GM20000 (cell line): ENCODE results near the gene XPO5.
"Not testable (repeated sequence)": the region's sequence is repeated elsewhere in the genome, so short reads cannot be mapped to it uniquely, and the experiment has no call there.

ENCODE experiments used
- DNase-seq: peaks from one replicate; pipeline ENCODE4 v3.0.0; 2012; ENCODE audit warnings: low spot score
- TF ChIP-seq, protein P1 (sequence below): IDR thresholded peaks from 2 replicates; pipeline ENCODE4 v1.5.1; 2012; ENCODE audit warnings: mild to moderate bottlenecking, control low read depth; ENCODE audit errors: extremely low read depth, missing control alignments

Gene XPO5

DNA sequence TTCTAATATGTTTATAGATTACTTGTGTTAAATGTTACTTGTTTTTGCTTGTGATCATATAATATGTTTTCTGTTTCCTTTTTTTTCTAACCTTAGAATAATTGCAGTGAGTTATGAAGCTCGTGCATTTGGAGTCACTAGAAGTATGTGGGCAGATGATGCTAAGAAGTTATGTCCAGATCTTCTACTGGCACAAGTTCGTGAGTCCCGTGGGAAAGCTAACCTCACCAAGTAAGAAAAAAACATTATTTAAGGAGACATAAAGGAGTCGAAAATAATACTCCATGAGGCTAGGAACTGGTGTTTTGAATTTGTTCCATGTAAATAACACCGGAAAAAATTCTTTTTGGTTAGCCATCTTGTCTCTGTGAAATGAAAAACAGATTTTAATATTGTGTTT is 7.1 kb upstream of the XPO5 start:
- TF ChIP-seq, protein P1, sequence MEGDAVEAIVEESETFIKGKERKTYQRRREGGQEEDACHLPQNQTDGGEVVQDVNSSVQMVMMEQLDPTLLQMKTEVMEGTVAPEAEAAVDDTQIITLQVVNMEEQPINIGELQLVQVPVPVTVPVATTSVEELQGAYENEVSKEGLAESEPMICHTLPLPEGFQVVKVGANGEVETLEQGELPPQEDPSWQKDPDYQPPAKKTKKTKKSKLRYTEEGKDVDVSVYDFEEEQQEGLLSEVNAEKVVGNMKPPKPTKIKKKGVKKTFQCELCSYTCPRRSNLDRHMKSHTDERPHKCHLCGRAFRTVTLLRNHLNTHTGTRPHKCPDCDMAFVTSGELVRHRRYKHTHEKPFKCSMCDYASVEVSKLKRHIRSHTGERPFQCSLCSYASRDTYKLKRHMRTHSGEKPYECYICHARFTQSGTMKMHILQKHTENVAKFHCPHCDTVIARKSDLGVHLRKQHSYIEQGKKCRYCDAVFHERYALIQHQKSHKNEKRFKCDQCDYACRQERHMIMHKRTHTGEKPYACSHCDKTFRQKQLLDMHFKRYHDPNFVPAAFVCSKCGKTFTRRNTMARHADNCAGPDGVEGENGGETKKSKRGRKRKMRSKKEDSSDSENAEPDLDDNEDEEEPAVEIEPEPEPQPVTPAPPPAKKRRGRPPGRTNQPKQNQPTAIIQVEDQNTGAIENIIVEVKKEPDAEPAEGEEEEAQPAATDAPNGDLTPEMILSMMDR = no peak
- no peak for DNase-seq

DNA sequence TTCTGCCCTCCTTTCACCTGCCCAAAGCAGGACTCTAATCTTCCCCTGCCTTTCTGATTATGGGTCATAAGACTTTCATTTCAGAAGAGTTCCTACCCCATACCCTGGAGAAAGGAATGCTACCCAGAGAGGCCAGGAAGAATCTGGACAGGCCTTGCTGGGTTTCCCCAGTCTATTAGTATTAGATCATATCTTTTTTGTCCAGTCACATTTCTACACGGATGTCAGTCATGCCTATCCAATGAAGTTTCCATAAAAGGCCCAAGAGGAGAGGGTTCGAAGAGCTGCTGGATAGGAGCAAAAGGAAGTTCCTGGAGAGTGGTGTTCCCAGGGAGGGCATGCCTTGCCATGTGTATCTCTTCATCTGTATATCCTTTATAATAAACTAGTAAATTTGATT is 3.3 kb upstream of the XPO5 start:
- TF ChIP-seq, protein P1 = no peak
- DNase-seq = no peak

DNA sequence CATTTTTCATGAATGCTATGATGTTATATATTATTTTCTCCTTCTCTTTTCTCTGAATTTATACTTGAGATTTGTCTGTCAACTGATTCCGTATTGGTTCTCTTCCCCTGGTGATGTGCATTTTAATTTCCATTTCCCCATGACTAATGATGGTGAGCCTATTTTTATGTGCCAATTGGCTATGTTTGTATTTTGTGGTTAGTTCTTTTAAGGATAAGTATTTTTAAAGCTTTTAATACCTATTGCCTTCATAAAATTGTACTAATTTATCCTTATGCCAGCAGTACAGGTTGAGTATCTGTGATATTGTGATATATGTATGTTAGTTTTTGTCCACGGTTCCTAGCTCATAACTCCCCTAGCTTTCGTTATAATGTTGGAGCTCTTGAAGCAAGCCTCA is 2.9 kb upstream of the XPO5 start:
- DNase-seq = no peak
- TF ChIP-seq, protein P1 = no peak

DNA sequence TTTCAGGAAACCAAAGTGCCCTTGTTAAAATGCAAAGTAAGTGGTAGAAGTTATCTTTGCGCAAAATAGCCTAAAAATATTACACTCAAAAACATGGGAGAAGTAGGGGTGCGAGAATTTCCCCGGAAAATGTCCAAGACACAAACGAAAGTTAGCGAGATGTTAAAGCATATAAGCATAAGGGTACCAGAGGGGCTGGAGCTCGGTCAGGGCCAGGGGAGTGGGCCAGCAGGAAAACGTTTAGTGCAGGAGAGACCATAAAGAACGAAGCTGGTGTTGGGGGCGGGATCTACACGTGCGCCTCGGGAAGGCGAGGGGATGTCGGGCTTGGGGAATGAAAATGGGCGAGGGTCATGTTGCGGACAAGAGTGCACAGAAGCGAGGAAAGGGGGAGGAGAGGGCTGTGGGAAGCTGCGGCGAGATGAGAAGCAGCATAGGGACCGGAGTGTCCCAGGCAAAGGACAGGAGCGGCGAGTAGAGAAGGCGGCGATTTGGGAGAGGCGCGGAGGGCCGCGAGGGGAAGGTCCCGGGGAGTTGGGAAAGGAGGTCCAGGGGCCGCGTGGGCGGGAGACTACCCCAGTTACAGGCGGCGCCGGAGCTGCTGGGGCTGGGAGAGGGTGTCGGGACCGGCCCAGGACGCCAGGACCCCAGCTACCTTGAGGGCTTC is 600 bp downstream of the XPO5 start:
- TF ChIP-seq, protein P1 = no peak
- DNase-seq = no peak

DNA sequence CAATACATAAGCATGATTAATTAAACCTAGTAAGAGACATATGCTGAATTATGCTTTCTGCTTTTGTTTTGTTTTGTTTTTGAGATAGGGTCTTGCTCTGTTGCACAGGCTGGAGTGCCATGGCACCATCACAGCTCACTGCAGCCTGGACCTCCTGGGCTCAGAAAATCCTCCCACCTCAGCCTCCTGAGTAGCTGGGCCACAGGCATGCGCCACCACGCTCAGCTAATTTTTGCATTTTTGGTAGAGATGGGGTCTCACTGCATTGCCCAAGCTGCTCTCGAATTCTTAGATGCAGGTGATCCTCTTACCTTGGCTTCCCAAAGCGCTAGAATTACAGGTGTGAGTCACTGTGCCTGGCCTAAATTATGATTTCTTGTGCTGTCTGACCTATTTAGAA is 3.8 kb downstream of the XPO5 start:
- TF ChIP-seq, protein P1 = no peak
- no peak for DNase-seq

DNA sequence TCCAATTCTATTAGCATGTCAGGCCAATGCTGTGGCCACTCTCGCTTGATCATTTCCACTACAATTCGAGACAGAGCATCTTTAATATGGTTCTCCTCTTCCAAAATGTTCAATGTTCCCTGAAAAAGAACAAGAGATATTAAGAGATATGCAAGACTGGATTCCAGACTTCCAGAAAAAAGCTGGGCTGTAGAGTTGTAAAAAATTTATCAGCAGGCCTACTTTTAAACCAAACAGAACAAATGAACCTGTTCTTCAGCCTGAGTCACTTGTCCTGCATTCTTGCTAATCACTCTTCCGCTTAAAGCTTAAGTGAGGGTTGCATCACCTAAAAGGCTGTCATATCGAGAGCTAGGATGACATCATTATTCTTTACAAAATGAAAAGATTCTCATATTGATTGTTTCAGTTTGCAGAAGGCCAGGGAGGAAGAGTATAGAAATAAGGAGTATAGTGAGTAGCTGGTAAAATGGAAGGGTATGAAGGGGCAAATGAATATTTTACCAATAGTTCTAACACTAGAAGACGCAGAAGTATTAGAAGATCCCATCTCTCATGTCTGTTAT is 4.9 kb downstream of the XPO5 start:
- TF ChIP-seq, protein P1 = no peak

DNA sequence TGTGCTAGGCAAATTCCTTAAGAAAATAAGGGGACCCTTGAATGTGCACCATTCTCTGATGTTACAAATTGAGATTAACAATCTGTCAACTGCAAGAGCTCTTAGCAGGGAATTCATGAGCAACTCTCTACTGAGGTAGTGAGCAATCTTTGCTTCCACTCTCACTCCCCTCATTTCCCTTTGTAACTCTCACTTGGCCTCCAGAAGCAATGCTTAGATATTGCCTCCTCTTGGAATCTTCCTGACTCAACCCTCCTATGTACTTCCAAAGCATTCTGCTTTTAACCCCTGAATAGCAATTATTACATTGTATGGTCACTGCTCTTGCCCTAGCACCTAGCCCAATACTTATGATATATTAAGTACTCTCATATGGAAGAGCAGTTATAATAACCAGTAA is 16.5 kb downstream of the XPO5 start:
- TF ChIP-seq, protein P1 = no peak
- DNase-seq = no peak

More for the DNA sequence above, 4.9 kb downstream of the XPO5 start:
- peak; percentile 26 for DNase-seq

DNA sequence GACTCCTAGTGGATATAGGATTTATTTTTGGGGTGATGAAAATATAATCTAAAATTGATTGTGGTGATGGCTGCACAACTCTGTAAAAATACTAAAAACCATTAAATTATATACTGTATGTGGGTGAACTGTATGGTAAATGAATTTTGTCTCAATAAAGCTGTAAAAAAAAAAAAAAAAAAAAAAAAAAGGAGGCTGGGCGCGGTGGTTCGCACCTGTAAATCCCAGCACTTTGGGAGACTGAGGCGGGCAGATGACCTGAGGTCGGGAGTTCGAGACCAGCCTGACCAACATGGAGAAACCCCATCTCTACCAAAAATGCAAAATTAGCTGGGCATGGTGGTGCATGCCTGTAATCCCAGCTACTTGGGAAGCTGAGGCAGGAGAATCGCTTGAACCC is 18.2 kb downstream of the XPO5 start:
- not testable (repeated sequence) for DNase-seq
